ENCODE data around the gene LILRA5. TPM values are rescaled to one million over a fixed set of nuclear protein-coding genes. Genes with fewer than 3 reads are reported as not detected.

LILRA5 gene
- total RNA-seq, 1 experiment from 2014 or later = not detected

GRCh38 chr19:54282686-54283470 lies 30.1 kb downstream of the LILRA5 start:
- H3K9me3 ChIP-seq (ENCODE audit: control insufficient read depth in 1 of 2, insufficient read depth in 1 of 2, low read depth in 1 of 2, low read length in 2 of 2) = no peaks in the 10 kb centered on the region
- POLR2A ChIA-PET = no interaction called here
- intact Hi-C loops (cut with micrococcal nuclease) = no loop called here
- H2AFZ ChIP-seq (ENCODE audit: low read depth, low read length, poor library complexity, severe bottlenecking) = no peak overlapping the region
- H3K9ac ChIP-seq (ENCODE audit: low read length) = no peak overlapping the region
- peaks cover 0 to 7% of the 10 kb centered on the region in 2 experiments; a peak in 1 of 4 replicates for H3K4me1 ChIP-seq (ENCODE audit: control insufficient read depth in 1 of 2, insufficient read depth in 2 of 2, low read length in 2 of 2)
- BruUV-seq (replicated peaks) = no TSS peak
- H3K79me2 ChIP-seq (ENCODE audit: insufficient read depth, low read length) = no peaks in the 10 kb centered on the region
- no peak for DNase-seq (ENCODE audit: low read depth, low spot score)
- H3K27me3 ChIP-seq (ENCODE audit: insufficient read depth, low read length) = peaks cover 31% of the 10 kb centered on the region; the same call in 1 of the 2 replicates
- no peaks in the 10 kb centered on the region for H4K20me1 ChIP-seq (ENCODE audit: insufficient read depth)
- no peak overlapping the region for H3K27ac ChIP-seq (ENCODE audit: low read depth, low read length)
- TF ChIP-seq ELF1 (IDR thresholded peaks at IDR 0.05; ENCODE audit: borderline replicate concordance, low read depth) = no peak
- no peak for TF ChIP-seq POLR2A (IDR thresholded peaks at IDR 0.05; ENCODE audit: borderline replicate concordance, extremely low read depth, insufficient read depth, insufficient read length)
- no peak for TF ChIP-seq EZH2 (IDR thresholded peaks at IDR 0.05)
- TF ChIP-seq CBX3 (IDR thresholded peaks at IDR 0.05; ENCODE audit: low read depth) = no peak
- no peak for TF ChIP-seq CEBPB (IDR thresholded peaks at IDR 0.05; ENCODE audit: low read depth)
- no peak for TF ChIP-seq CTCF (IDR thresholded peaks at IDR 0.05 in 2 of 3, conservative IDR thresholded peaks at IDR 0.05 in 1 of 3; ENCODE audit: borderline replicate concordance in 1 of 3, insufficient read depth in 1 of 3, low read depth in 2 of 3, low read length in 2 of 3)
- no peak for TF ChIP-seq REST (IDR thresholded peaks at IDR 0.05; ENCODE audit: low read depth)
- no peak for TF ChIP-seq EZH2phosphoT487 (IDR thresholded peaks at IDR 0.05; ENCODE audit: borderline replicate concordance)
- no peak for TF ChIP-seq ATF3 (IDR thresholded peaks at IDR 0.05)
- TF ChIP-seq TCF7L2 (IDR thresholded peaks at IDR 0.05; ENCODE audit: borderline replicate concordance, extremely low read depth, insufficient read depth, insufficient read length) = no peak
- no peak for TF ChIP-seq ZBTB33 (IDR thresholded peaks at IDR 0.05; ENCODE audit: extremely low read depth, insufficient replicate concordance, low read length)
- no peak for TF ChIP-seq ZFX (IDR thresholded peaks at IDR 0.05)
- TF ChIP-seq SP1 (IDR thresholded peaks at IDR 0.05; ENCODE audit: low read depth) = no peak
- TF ChIP-seq ZNF274 (IDR thresholded peaks at IDR 0.05; ENCODE audit: low read depth, low read length) = no peak
- CTCF ChIA-PET = interaction anchor here (1.4 kb wide), 1 partner anchor 17 kb away, joined by 4 read pairs; no protein-coding TSS in a partner anchor
- ATAC-seq = no peak
- no peak overlapping the region for H3K4me3 ChIP-seq (replicated peaks in 1 of 2; ENCODE audit: low read depth in 1 of 2, low read length in 2 of 2)
- H3K4me2 ChIP-seq (ENCODE audit: low read length) = no peak overlapping the region
- H3K36me3 ChIP-seq (ENCODE audit: control insufficient read depth in 1 of 2, insufficient read depth in 2 of 2, low read length in 2 of 2) = no peaks in the 10 kb centered on the region
- no peaks in the 10 kb centered on the region for H3K9me2 ChIP-seq (ENCODE audit: insufficient read depth)
- RAD21 ChIA-PET (ENCODE audit: low non-redundant PET in 1 of 2, low total read pairs in 2 of 2, uncharacterized antibody in 2 of 2, unreplicated experiment in 2 of 2) = no interaction called here
